ENCODE measurements around the gene GMIP.

- TF ChIP-seq POLR2A (IDR thresholded peaks at IDR 0.05) = no peak
- TF ChIP-seq EP300 (IDR thresholded peaks at IDR 0.05) = no peak
- no peak for TF ChIP-seq POLR2AphosphoS5 (IDR thresholded peaks at IDR 0.05)
These were observed 49.1 kb downstream of the GMIP start for GRCh38 chr19:19594381-19594780.
